Keratinocyte (primary cell): ENCODE data around the gene SIN3B. TPM values are rescaled to one million over a fixed set of nuclear protein-coding genes. Genes with fewer than 3 reads are reported as not detected.

ENCODE experiments used
- DNase-seq: peaks from one replicate; pipeline ENCODE4 v3.0.0-alpha.2; 2011; ENCODE audit warnings: low read depth, missing footprints, low spot score
- FAIRE-seq: peaks from 2 replicates; lab custom pipeline; 2011; peaks lifted over from hg19 to GRCh38; lab: Jason Lieb, UNC
- H2AFZ ChIP-seq: 2 replicates; pipeline ENCODE4 v1.6.0; 2012; ENCODE audit warnings: low read length, control low read depth, inconsistent platforms; ENCODE audit not compliant: control insufficient read depth
- H3K27ac ChIP-seq: 2 replicates; pipeline ENCODE4 v1.5.1; 2011; ENCODE audit warnings: low read length; ENCODE audit not compliant: control insufficient read depth, insufficient read depth
- H3K27me3 ChIP-seq: 3 replicates; pipeline ENCODE4 v1.6.0; 2011; ENCODE audit warnings: low read length; ENCODE audit not compliant: control insufficient read depth, insufficient read depth; ENCODE audit errors: extremely low read depth
- H3K36me3 ChIP-seq, 2 experiments: 2 replicates in 1 of 2; 3 replicates in 1 of 2; pipeline ENCODE4 v1.5.1; 2011; ENCODE audit warnings: low read length in 2 of 2, mild to moderate bottlenecking in 1 of 2; ENCODE audit not compliant: control insufficient read depth in 2 of 2, insufficient read depth in 2 of 2; ENCODE audit errors: extremely low read depth in 1 of 2
- H3K4me1 ChIP-seq: 3 replicates; pipeline ENCODE4 v1.5.1; 2011; ENCODE audit warnings: low read length; ENCODE audit not compliant: control insufficient read depth, insufficient read depth; ENCODE audit errors: extremely low read depth
- H3K4me2 ChIP-seq: 3 replicates; pipeline ENCODE4 v1.6.0; 2011; ENCODE audit warnings: low read depth, low read length; ENCODE audit not compliant: control insufficient read depth, insufficient read depth; ENCODE audit errors: extremely low read depth
- H3K4me3 ChIP-seq, 3 experiments: fragments of 200-600 bp in 1 of 3; sonication (generic) in 1 of 3; 2 replicates in 2 of 3; 3 replicates in 1 of 3; pipeline ENCODE4 v1.5.1; 2011 to 2016; ENCODE audit warnings: low read length in 3 of 3, mild to moderate bottlenecking in 3 of 3, control low read depth in 2 of 3, inconsistent platforms in 1 of 3, low read depth in 1 of 3, mixed read lengths in 1 of 3, mixed run types in 1 of 3, moderate library complexity in 1 of 3; ENCODE audit not compliant: control insufficient read depth in 2 of 3, insufficient read depth in 2 of 3; ENCODE audit errors: extremely low read depth in 1 of 3
- H3K79me2 ChIP-seq: 2 replicates; pipeline ENCODE4 v1.6.0; 2012; ENCODE audit warnings: low read length; ENCODE audit not compliant: control insufficient read depth, insufficient read depth
- H3K9ac ChIP-seq: 3 replicates; pipeline ENCODE4 v1.6.0; 2011; ENCODE audit warnings: low read length; ENCODE audit not compliant: control insufficient read depth, insufficient read depth; ENCODE audit errors: extremely low read depth
- H3K9me1 ChIP-seq: 3 replicates; pipeline ENCODE4 v1.6.0; 2011; ENCODE audit warnings: low read length; ENCODE audit not compliant: control insufficient read depth, insufficient read depth; ENCODE audit errors: extremely low read depth
- H3K9me3 ChIP-seq: 2 replicates; pipeline ENCODE4 v1.5.1; 2012; ENCODE audit warnings: low read depth, low read length; ENCODE audit not compliant: control insufficient read depth
- H4K20me1 ChIP-seq: 3 replicates; pipeline ENCODE4 v1.6.0; 2011; ENCODE audit warnings: low read length; ENCODE audit not compliant: control insufficient read depth, insufficient read depth; ENCODE audit errors: extremely low read depth
- EZH2 ChIP-seq: IDR thresholded peaks from one replicate; pipeline ENCODE4 v1.6.1; 2012; ENCODE audit warnings: inconsistent platforms, mild to moderate bottlenecking, low read length, moderate library complexity
- dilution Hi-C: fragments of 300-500 bp; cut with MboI; formaldehyde crosslinking; loops from one replicate; pipeline ENCODE4 v1.7.0; 2020; ENCODE audit warnings: low sequenced_read_pairs; ENCODE audit not compliant: extremely low pct_ligation_motif_present
- polyA plus RNA-seq, 5 experiments: library from polyadenylated mRNA; depleted of rRNA in 3 of 5; stranded (reverse) in 3 of 5; stranded (forward) in 1 of 5; unstranded in 1 of 5; fragments of >200 nt; gene quantifications; 1 replicate in 1 of 5; 2 replicates in 3 of 5; 3 replicates in 1 of 5; pipeline versions ENCODE4 v1.2.1 to v1.2.3, GENCODE V29; 2011 to 2012; ENCODE audit warnings: missing spikeins in 2 of 5, low read depth in 1 of 5, low replicate concordance in 1 of 5
- TF ChIP-seq, protein P1 (sequence below), 3 experiments: IDR thresholded peaks in 1 of 3; conservative IDR thresholded peaks in 1 of 3; optimal IDR thresholded peaks in 1 of 3; 2 replicates in 2 of 3; 3 replicates in 1 of 3; pipeline versions ENCODE3 to v1.5.1; 2011; ENCODE audit warnings: low read length in 3 of 3, mild to moderate bottlenecking in 3 of 3, moderate library complexity in 2 of 3, control low read depth in 1 of 3, inconsistent platforms in 1 of 3; ENCODE audit not compliant: insufficient read depth in 2 of 3; ENCODE audit errors: extremely low read depth in 1 of 3

The SIN3B gene
- polyA plus RNA-seq, 1 donor (not counting 4 experiments of a cell fraction or from before 2014, with no cell fraction given) = 30.9 TPM

DNA sequence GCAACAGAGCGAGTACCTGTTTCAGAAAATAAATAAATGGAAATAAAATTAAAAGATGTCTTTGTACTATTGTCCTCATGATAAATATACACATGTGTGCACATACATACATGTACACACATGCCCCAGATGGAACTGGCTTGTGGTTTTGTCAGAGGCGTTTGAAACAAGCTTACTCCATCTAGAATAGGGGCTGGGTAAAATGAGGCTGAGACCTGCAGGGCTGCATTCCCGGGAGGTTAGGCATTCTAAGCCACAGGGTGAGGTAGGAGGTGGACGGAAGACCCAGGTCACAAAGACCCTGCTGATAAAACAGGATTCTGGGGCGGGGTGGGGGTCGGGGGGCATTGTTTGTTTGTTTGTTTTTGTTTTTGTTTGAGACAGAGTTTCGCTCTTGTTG, 8.1 kb upstream of the SIN3B start:
- TF ChIP-seq, protein P1, sequence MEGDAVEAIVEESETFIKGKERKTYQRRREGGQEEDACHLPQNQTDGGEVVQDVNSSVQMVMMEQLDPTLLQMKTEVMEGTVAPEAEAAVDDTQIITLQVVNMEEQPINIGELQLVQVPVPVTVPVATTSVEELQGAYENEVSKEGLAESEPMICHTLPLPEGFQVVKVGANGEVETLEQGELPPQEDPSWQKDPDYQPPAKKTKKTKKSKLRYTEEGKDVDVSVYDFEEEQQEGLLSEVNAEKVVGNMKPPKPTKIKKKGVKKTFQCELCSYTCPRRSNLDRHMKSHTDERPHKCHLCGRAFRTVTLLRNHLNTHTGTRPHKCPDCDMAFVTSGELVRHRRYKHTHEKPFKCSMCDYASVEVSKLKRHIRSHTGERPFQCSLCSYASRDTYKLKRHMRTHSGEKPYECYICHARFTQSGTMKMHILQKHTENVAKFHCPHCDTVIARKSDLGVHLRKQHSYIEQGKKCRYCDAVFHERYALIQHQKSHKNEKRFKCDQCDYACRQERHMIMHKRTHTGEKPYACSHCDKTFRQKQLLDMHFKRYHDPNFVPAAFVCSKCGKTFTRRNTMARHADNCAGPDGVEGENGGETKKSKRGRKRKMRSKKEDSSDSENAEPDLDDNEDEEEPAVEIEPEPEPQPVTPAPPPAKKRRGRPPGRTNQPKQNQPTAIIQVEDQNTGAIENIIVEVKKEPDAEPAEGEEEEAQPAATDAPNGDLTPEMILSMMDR (optimal IDR thresholded peaks at IDR 0.05 in 1 of 3, IDR thresholded peaks at IDR 0.05 in 1 of 3, conservative IDR thresholded peaks at IDR 0.05 in 1 of 3; ENCODE audit: extremely low read depth in 1 of 3, insufficient read depth in 2 of 3, low read length in 3 of 3) = no peak
- no peaks in the 10 kb centered on the region for H3K27me3 ChIP-seq
- no peaks in the 10 kb centered on the region for H3K36me3 ChIP-seq
- H3K9me1 ChIP-seq = no peaks in the 10 kb centered on the region
- no peaks in the 10 kb centered on the region for H3K9me3 ChIP-seq
- no peak overlapping the region for H3K4me3 ChIP-seq
- no peak for FAIRE-seq
- H3K9ac ChIP-seq = no peak overlapping the region
- no peaks in the 10 kb centered on the region for H3K79me2 ChIP-seq
- peaks cover 42% of the 10 kb centered on the region for H3K4me1 ChIP-seq
- peak overlapping the region; percentile 66 for H3K4me2 ChIP-seq
- H4K20me1 ChIP-seq = no peaks in the 10 kb centered on the region
- H3K27ac ChIP-seq = peak overlapping the region; percentile 20
- dilution Hi-C loops = no loop called here
- DNase-seq = peak; percentile 53
- no peak overlapping the region for H2AFZ ChIP-seq

DNA sequence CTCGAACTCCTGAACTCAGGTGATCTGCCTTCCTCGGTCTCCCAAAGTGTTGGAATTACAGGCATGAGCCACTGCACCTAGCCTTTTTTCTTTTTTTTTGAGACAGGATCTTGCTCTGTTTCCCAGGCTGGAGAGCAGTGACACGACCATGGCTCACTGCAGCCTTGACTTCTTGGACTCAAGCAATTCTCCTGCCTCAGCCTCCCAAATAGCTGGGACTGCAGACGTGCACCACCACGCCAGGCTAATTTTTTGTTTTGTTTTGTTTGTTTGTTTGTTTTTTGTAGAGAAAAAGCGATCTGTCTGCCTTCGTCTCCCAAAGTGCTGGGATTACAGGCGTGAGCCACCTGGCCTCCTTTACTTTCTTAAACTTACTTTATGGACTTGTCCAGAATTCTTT, 6.5 kb upstream of the SIN3B start:
- dilution Hi-C loops = no loop called here
- Histone ChIP-seq H3K4me3 (no peak overlapping the region), H3K9ac (peak overlapping the region; percentile 50)

More for the DNA sequence above, 6.5 kb upstream of the SIN3B start:
- TF ChIP-seq EZH2 = no peak
- TF ChIP-seq, protein P1 (optimal IDR thresholded peaks at IDR 0.05 in 1 of 3, IDR thresholded peaks at IDR 0.05 in 1 of 3, conservative IDR thresholded peaks at IDR 0.05 in 1 of 3; ENCODE audit: extremely low read depth in 1 of 3, insufficient read depth in 2 of 3, low read length in 3 of 3) = no peak
- no peaks in the 10 kb centered on the region for H3K9me1 ChIP-seq
- H3K4me1 ChIP-seq = peaks cover 42% of the 10 kb centered on the region
- H3K79me2 ChIP-seq = no peaks in the 10 kb centered on the region
- no peaks in the 10 kb centered on the region for H3K27me3 ChIP-seq
- no peak for DNase-seq
- H3K27ac ChIP-seq = peak overlapping the region; percentile 90
- no peaks in the 10 kb centered on the region for H4K20me1 ChIP-seq
- no peaks in the 10 kb centered on the region for H3K9me3 ChIP-seq
- peak overlapping the region; percentile 54 for H3K4me2 ChIP-seq
- FAIRE-seq = no peak
- H2AFZ ChIP-seq = no peak overlapping the region
- H3K36me3 ChIP-seq = no peaks in the 10 kb centered on the region
